ENCODE data around the gene MAD1L1.
A peak's percentile ranks its signal among the peaks of the same experiment; 100 is the strongest.

Gene MAD1L1

GRCh38 chr7:2099048-2099957 lies 133.4 kb downstream of the MAD1L1 start:
- DNase-seq = peak; percentile 10 to 60 (median 44)

DNA sequence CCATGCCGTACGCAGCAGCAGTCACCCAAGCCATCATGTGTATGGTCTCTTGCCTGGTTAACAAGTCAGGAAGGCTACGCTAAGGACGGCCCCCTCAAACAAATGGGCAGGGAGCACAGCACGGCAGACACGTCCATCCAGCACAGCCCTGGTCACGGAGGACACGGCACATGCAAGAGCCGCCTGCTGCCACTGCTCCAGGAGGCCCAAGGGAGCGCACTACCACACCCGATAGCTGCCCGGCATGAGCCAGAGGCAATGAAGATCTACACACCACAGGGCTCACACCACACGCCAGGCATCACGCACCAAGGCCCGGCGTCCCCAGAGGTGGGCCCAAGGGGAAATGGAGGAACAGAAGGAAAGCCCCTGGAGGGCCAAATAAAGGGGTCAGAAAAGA lies 134.2 kb downstream of the MAD1L1 start:
- DNase-seq = no peak

DNA sequence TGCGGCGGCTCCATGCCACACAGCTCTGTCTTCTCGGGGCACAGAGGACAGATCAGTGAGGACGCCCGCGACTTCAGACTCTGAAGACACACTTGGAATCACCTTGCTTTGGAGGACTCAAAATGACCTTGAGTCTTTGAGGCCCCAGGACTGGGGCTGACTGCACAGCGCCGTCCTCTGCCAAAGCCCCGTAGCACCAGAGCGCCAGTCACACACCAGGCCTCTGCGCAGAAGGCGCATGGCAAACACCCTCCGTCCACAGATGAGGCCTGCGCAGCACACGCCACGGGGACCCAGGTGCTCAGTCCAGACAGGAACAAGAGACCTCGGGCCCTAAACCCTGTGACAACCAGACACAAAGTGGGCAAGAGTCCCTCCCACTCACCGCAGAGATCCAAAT lies 134.7 kb downstream of the MAD1L1 start:
- no peak for DNase-seq

- no peak for DNase-seq
Measured at GRCh38 chr7:2097492-2097891, 135.3 kb downstream of the MAD1L1 start.

- DNase-seq = no peak
Measured at GRCh38 chr7:2096692-2097387, 135.9 kb downstream of the MAD1L1 start.

- DNase-seq = no peak
Measured at GRCh38 chr7:2095436-2095835, 137.3 kb downstream of the MAD1L1 start.

- DNase-seq = no peak
Measured at GRCh38 chr7:2094454-2095045, 138.2 kb downstream of the MAD1L1 start.

DNA sequence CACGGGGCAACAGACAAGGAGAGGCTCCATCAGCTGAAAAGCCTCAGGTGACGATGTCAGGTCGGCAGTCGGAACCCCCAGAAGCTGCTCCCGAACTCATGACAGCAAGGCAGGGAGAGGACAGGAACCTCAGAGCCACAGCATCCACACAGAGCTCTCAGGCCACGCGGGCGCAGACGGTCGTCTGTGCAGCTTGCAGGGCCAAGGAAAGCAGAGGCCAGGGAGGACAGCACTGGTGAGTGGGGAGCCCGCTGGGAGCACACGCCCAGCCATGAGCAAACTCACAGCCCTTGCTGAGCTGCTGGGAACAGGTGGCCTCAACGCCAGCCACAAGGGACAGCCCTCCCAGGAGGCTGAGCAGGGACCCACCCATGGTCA lies 138.9 kb downstream of the MAD1L1 start:
- no peak for DNase-seq

DNA sequence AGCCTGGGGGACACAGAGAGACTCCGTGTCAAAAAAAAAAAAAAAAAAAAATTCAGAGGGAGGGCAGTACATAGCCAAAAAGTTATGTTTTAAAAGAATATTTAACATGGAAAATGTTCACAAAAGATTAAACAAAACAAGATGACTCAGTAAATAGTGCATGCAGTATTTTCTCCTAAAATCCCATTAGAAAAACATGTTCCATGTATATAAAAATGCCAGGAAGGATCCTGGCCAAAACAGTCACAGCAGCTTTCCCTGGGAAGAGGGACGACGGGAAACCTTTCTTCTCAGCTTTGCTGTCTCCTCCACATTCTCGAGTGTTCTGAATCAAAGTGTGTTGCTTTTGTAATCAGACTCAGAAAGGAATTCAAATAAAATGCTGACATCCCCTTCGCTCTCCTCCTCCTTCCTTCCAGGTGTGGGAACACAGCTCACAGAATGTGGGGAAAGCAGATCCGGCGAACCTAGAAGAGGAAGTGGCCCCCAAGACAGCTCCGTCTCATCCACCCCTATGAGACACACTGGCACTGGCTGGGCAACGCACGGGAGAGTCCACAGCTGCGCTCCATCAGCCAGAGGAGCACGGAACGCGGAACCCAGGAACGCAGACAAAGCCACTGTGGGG lies 139.4 kb downstream of the MAD1L1 start:
- DNase-seq = no peak

DNA sequence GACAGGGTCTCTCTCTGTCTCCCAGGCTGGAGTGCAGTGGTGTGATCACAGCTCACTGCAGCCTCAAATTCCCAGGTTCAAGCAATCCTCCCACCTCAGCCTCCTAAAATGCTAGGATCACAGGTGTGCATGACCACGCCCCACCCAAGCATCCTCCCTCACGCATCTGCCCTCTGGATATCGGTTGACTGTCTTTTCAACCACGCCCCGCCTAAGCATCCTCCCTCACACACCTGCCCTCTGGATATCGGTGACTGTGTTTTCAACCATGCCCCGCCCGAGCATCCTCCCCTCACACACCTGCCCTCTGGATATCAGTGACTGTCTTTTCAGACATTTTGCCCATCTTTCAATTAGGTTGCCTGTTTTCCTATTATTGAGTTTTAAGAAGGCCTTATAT lies 140.5 kb downstream of the MAD1L1 start:
- no peak for DNase-seq

DNA sequence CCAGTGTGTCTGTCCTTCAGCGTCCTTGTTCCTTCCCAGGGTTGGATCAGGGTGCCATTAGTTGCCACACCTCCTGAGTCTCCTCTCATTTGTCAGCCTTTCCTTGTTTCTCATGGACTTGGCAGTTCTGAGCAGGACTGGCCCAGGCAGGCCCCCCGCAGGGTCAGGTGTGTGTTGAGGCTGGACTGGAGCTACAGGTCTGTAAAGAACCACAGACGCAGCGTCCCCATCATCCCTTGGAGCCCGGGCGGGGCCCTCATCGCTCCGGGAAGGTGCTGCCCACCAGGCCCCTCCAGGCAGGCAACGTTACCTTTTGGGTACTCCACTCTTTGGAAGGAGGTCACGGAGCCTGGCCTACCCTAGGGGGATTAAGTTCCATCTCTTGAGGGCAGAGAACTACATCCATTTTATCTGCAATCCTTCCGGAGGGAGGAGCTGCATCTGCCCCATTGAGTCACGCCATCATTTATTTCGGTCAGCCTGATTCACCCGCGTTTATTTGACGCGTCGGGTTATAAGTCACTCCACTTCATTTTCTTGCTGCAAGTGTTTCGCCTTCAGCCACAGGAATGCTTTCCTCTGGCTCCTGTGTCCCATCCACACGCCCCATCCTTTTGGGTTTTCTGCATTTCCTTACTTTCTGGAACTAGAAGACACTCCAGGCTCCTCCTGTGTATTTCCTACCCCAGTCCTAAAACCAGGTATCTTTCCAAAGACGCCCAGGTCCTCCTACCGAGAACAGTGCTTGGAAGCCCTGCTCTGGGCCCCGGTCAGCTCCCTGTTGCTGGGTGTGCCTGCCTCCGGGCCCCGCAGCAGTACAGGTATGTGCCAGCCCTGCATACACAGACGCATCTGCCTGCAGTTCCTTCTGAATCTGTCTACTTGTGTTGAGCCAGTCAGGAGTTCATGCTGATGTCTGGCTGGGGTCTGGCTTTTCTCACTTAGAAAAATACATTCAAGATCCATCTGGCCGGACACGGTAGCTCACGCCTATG lies 141.9 kb downstream of the MAD1L1 start:
- no peak for DNase-seq

GRCh38 chr7:2088801-2089200 lies 143.9 kb downstream of the MAD1L1 start:
- DNase-seq = no peak

GRCh38 chr7:2087744-2088143 lies 145.0 kb downstream of the MAD1L1 start:
- DNase-seq = no peak

- DNase-seq = no peak
Measured at GRCh38 chr7:2086229-2086628, 146.5 kb downstream of the MAD1L1 start.

DNA sequence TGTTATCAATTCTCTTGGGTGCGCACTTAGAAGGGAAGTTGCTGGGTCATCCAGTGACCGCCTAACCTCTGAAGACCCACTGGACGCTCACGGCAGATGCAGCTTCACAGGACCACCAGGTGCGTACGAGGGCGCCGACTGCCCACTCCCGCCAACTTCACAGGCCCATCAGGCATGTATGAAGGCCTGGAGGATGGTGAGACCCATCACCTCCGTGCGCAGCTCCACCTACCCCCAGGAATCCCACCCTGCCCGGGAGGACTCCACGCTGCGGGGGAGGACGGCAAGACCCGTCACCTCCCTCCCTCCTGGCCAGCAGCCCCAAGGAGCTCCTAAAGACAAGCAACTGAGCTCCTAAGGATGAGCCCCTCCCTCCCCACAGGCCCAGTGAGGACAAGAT lies 146.9 kb downstream of the MAD1L1 start:
- no peak for DNase-seq

- DNase-seq = peak in 2 of 6 experiments; percentile 46 to 58
Measured at GRCh38 chr7:2084781-2085505, 147.8 kb downstream of the MAD1L1 start.

GRCh38 chr7:2084331-2084730 lies 148.4 kb downstream of the MAD1L1 start:
- peak in 3 of 6 experiments; percentile 11 to 58 (median 41) for DNase-seq

- DNase-seq = no peak
Measured at GRCh38 chr7:2083362-2083761, 149.4 kb downstream of the MAD1L1 start.

GRCh38 chr7:2082139-2082998 lies 150.4 kb downstream of the MAD1L1 start:
- DNase-seq = no peak

- DNase-seq = no peak
Measured at GRCh38 chr7:2081526-2082135, 151.1 kb downstream of the MAD1L1 start.
